ENCODE data around the gene LHX3.
"Not testable (repeated sequence)": the region's sequence is repeated elsewhere in the genome, so short reads cannot be mapped to it uniquely, and the experiment has no call there.

LHX3 gene

DNA sequence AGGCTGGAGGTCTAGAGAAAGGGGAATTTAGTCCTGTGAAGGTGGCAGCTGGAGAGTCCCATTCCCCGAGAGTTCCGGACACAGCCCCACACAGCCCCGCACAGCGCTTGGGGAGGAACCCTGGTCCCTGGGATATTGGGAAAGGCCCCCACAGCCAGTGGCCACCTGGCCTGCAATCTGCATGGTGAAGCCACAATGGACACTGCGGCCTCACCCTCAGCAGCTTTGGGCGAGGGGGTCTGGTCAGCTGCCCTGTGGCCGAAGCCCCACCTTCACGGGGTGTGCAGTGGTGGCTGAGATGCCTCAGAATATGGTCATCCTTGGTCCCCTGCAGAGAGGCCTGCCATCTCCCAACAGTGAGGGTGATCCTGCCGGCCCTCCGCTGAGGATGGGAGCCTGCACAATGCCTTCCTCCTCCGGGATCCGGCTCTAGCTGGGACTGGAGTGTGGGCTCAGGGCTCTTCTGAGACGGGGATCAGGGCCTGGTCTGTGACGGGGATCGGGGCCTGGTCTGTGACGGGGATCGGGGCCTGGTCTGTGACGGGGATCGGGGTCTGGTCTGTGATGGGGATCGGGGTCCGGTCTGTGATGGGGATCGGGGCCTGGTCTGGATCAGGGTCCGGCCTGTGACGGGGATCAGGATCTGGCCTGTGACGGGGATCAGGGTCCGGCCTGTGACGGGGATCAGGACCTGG, 52.9 kb downstream of the LHX3 start:
- DNase-seq: no peak

GRCh38 chr9:136151214-136151804, 53.6 kb downstream of the LHX3 start:
- no peak for DNase-seq

- DNase-seq: not testable (repeated sequence)
These were observed 54.2 kb downstream of the LHX3 start for GRCh38 chr9:136150664-136151213.

DNA sequence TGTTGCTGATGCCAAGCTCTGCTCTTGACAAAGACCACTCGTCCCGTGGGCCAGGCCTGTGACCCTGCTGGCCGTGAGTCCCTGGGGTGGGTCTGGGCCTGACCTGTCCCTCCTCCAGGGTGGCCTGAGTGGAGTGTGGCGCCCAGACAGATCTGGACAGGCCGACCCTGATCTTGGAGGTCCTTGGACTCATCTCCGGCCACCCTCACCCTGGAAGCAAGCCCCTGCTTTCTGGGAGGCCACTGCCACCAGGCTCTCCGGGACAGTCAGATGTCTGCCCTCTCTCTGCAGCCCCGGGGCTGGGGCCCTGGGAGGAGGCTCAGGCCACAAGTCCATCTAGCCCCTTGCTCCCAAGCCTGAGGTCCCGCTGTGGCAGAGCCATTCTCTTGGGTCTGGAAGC, 55.1 kb downstream of the LHX3 start:
- no peak for DNase-seq

DNA sequence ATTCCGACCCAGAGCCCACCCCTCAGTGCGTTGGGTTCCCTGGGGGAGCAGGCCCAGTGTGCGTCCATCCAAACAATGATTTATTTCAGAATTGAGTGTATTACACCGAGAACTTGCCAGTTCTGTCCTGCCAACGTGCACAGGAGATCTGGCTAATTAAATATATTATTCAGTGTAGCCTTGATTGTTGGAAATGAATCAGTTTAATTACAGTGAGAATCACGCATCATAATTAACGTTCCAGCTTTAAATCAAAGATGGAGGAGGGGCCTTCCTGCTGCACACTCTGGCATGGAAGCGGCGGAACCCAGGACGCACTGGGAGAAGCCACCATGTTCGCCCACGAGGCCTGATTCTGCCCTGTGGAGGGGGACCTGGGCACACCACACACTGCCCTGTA, 55.6 kb downstream of the LHX3 start:
- DNase-seq: no peak

- no peak for DNase-seq
These were observed 56.2 kb downstream of the LHX3 start for GRCh38 chr9:136148766-136149165.

GRCh38 chr9:136147890-136148714, 56.8 kb downstream of the LHX3 start:
- DNase-seq: no peak

- no peak for DNase-seq
These were observed 57.7 kb downstream of the LHX3 start for GRCh38 chr9:136147038-136147889.
